Loucy (cell line): ENCODE results near the gene DOCK9.

Experiments used
- H2AFZ ChIP-seq: fragments of 200-600 bp; sonication (generic); 2 replicates; pipeline ENCODE4 v1.6.0; 2016; ENCODE audit warnings: antibody characterized with exemption, mild to moderate bottlenecking, low read length, moderate library complexity
- H3F3A ChIP-seq: fragments of 200-600 bp; 2 replicates; pipeline ENCODE4 v1.6.0; 2016; ENCODE audit warnings: antibody characterized with exemption, low read depth, mild to moderate bottlenecking
- H3K27me3 ChIP-seq: fragments of 200-600 bp; sonication (generic); 2 replicates; pipeline ENCODE4 v1.6.1; 2014; ENCODE audit warnings: low read length, mild to moderate bottlenecking; ENCODE audit not compliant: insufficient read depth, poor library complexity, severe bottlenecking
- H3K36me3 ChIP-seq: fragments of 200-600 bp; sonication (generic); 2 replicates; pipeline ENCODE4 v1.6.1; 2016; ENCODE audit warnings: low read length; ENCODE audit not compliant: insufficient read depth
- H3K4me1 ChIP-seq: fragments of 200-600 bp; sonication (generic); 2 replicates; pipeline ENCODE4 v1.5.1; 2014; ENCODE audit warnings: low read length, mild to moderate bottlenecking; ENCODE audit not compliant: insufficient read depth, poor library complexity, severe bottlenecking
- H3K4me2 ChIP-seq: fragments of 200-600 bp; sonication (generic); 2 replicates; pipeline ENCODE4 v1.6.0; 2014; ENCODE audit warnings: antibody characterized with exemption, low read length, low read depth, mild to moderate bottlenecking; ENCODE audit not compliant: poor library complexity, severe bottlenecking
- H3K4me3 ChIP-seq: fragments of 200-600 bp; sonication (generic); 2 replicates; pipeline ENCODE4 v1.5.1; 2014; ENCODE audit warnings: low read length, mild to moderate bottlenecking, mixed read lengths; ENCODE audit not compliant: poor library complexity, severe bottlenecking
- H3K79me2 ChIP-seq: fragments of 200-600 bp; sonication (generic); 2 replicates; pipeline ENCODE4 v1.6.1; 2014; ENCODE audit warnings: low read length; ENCODE audit not compliant: insufficient read depth
- H3K9ac ChIP-seq: fragments of 200-600 bp; sonication (generic); 2 replicates; pipeline ENCODE4 v1.6.0; 2014; ENCODE audit warnings: mild to moderate bottlenecking, low read depth, low read length, moderate library complexity; ENCODE audit not compliant: poor library complexity, severe bottlenecking
- H3K9me2 ChIP-seq: fragments of 200-600 bp; sonication (generic); replicated peaks from 2 replicates; pipeline ENCODE4 v1.6.1; 2016; ENCODE audit warnings: low read depth, low read length, mixed read lengths
- H3K9me3 ChIP-seq: fragments of 200-600 bp; sonication (generic); 2 replicates; pipeline ENCODE4 v1.6.1; 2014; ENCODE audit warnings: mild to moderate bottlenecking, antibody characterized with exemption, low read length, low read depth; ENCODE audit not compliant: insufficient read depth
- H4K20me1 ChIP-seq: fragments of 200-600 bp; sonication (generic); 2 replicates; pipeline ENCODE4 v1.6.0; 2014; ENCODE audit warnings: antibody characterized with exemption, low read length, mild to moderate bottlenecking; ENCODE audit not compliant: insufficient read depth, poor library complexity, severe bottlenecking
- EZH2phosphoT487 ChIP-seq: fragments of 200-600 bp; IDR thresholded peaks from 2 replicates; pipeline ENCODE4 v1.6.1; 2018; ENCODE audit warnings: antibody characterized with exemption, mild to moderate bottlenecking, moderate library complexity, borderline replicate concordance
- TF ChIP-seq, protein P1 (sequence below): fragments of 200-600 bp; sonication (generic); conservative IDR thresholded peaks from 2 replicates; pipeline ENCODE4 v1.5.1; 2014; ENCODE audit warnings: mild to moderate bottlenecking, antibody characterized with exemption, low read length

DOCK9 gene

DNA sequence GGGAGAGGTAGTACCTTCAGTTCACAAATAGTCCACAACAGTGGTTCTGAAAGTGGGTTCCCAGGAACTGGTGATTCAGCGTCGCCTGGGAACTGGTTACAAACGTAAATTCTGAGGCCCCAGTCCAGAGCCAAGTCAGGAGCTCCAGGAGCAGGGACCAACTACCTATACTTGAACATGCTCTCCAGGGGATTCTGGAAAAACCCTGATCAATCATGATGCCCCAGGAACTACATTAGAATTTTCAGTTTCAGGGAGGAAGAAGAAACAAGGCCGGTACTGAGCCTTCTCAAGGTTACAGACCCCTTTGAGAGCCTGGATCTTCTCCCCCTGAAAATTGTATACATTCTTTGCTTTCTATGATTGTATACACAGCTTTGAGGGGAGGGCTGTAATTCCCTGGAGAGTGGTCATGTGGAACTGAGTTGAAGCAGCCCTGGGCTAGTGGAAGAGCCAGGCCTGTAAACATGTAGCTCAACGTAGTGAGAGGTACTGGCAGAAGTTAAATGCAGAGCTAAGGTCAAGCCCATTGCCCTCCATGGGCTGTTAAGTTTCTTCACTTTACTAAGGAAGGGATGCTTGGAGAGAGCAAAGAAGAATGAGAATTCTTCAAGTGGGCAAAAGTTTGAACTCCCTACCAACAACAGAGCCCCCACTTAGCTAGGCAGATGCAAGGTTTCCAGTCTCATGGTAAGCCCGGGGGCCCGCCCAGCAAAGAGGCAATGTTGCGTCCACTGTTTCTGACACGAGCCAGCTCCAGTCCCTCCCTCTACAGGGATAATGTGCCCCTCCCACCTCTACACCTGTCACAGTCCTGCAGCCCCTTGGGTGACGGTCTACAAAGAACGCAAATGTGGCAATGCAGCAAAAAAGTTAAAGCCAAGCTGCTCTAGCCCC, 17.0 kb downstream of the DOCK9 start:
- H4K20me1 ChIP-seq, result no peaks in the 10 kb centered on the region
- no peaks in the 10 kb centered on the region for H3K9me3 ChIP-seq
- H3K9ac ChIP-seq, result no peak overlapping the region
- no peak overlapping the region for H3K4me2 ChIP-seq
- H3K9me2 ChIP-seq, result no peaks in the 10 kb centered on the region
- TF ChIP-seq, protein P1, sequence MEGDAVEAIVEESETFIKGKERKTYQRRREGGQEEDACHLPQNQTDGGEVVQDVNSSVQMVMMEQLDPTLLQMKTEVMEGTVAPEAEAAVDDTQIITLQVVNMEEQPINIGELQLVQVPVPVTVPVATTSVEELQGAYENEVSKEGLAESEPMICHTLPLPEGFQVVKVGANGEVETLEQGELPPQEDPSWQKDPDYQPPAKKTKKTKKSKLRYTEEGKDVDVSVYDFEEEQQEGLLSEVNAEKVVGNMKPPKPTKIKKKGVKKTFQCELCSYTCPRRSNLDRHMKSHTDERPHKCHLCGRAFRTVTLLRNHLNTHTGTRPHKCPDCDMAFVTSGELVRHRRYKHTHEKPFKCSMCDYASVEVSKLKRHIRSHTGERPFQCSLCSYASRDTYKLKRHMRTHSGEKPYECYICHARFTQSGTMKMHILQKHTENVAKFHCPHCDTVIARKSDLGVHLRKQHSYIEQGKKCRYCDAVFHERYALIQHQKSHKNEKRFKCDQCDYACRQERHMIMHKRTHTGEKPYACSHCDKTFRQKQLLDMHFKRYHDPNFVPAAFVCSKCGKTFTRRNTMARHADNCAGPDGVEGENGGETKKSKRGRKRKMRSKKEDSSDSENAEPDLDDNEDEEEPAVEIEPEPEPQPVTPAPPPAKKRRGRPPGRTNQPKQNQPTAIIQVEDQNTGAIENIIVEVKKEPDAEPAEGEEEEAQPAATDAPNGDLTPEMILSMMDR, result no peak
- TF ChIP-seq EZH2phosphoT487, result no peak
- H3K4me1 ChIP-seq, result no peaks in the 10 kb centered on the region
- H3K4me3 ChIP-seq, result no peak overlapping the region
- no peak overlapping the region for H2AFZ ChIP-seq
- H3F3A ChIP-seq, result no peaks in the 10 kb centered on the region
- H3K36me3 ChIP-seq, result no peaks in the 10 kb centered on the region
- no peaks in the 10 kb centered on the region for H3K79me2 ChIP-seq
- no peaks in the 10 kb centered on the region for H3K27me3 ChIP-seq

DNA sequence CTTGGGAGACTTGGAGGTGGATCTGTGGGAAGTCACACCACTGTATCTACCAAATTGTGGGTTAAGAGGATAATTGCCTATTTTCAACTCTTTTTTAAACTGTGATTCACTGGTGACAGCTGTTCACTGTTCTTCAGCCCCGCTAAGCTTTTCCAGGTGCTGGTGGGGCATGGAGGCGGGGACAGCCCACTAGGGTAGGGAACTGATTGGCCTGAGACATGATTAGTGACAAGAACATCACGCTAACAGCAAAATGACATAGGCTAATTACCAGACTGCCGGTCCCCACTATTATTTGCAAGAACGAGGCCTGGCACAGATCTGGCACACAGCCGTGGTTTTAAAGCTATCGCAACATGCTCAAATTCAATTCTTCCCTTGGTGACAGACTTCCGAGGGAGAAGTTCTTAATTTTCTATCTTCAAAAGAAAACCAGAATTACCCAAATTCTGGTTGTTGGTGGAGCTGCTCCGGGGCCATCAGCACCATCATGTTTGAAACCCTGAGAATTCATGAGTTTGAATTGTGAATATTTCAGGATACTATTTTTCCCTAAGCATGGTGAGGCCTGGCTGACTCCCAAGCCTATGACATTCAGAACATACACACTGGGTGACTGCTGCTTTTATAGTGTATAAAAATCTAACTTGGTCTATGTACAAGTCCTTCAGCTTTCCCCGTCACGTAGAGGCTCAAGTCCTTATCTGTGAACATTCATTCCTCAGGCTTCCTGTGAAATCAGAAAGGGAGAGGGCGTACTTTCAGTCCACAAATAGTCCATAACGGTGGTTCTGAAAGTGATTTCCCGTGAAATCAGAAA, 17.9 kb downstream of the DOCK9 start:
- no peaks in the 10 kb centered on the region for H4K20me1 ChIP-seq
- no peak overlapping the region for H3K4me2 ChIP-seq
- no peak overlapping the region for H2AFZ ChIP-seq
- no peaks in the 10 kb centered on the region for H3K9me3 ChIP-seq
- H3K9me2 ChIP-seq, result no peaks in the 10 kb centered on the region
- no peak overlapping the region for H3K9ac ChIP-seq
- TF ChIP-seq EZH2phosphoT487, result no peak
- TF ChIP-seq, protein P1, result no peak
- no peaks in the 10 kb centered on the region for H3K36me3 ChIP-seq
- H3K79me2 ChIP-seq, result no peaks in the 10 kb centered on the region
- H3K4me3 ChIP-seq, result no peak overlapping the region
- no peaks in the 10 kb centered on the region for H3K4me1 ChIP-seq
- no peaks in the 10 kb centered on the region for H3K27me3 ChIP-seq
- H3F3A ChIP-seq, result no peaks in the 10 kb centered on the region

DNA sequence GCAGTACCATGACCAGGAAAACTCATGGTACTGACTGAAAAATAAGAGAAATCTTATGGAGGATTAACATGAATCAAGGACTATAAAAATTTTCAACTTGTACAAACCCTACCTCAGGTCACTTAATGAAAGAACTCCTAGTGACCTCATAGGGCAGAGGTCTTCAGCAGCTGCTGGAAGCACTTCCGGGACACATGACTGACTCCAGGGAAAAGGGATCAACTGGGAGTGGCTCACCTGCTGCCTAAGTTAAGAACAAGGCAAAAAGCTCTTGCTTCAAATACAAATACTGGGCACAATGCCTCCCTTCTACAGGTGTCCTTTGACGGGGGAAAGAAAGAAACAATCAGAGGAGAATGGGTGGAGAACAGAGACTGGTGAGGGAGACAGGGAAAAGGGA, 18.6 kb downstream of the DOCK9 start:
- TF ChIP-seq, protein P1, result no peak
- H3K9ac ChIP-seq, result no peak overlapping the region
- no peaks in the 10 kb centered on the region for H3F3A ChIP-seq

More for the DNA sequence above, 18.6 kb downstream of the DOCK9 start:
- Histone ChIP-seq H3K27me3 (no peaks in the 10 kb centered on the region), H3K79me2 (no peaks in the 10 kb centered on the region), H3K36me3 (no peaks in the 10 kb centered on the region), H3K4me3 (no peak overlapping the region), H4K20me1 (no peaks in the 10 kb centered on the region), H3K9me2 (no peaks in the 10 kb centered on the region), H2AFZ (no peak overlapping the region), H3K9me3 (no peaks in the 10 kb centered on the region), H3K4me1 (no peaks in the 10 kb centered on the region), H3K4me2 (no peak overlapping the region)
